Uterus (tissue), 4 donors: ENCODE measurements around the gene PAK1. TPM values are rescaled to one million over a fixed set of nuclear protein-coding genes. Genes with fewer than 3 reads are reported as not detected.
A peak's percentile ranks its signal among the peaks of the same experiment; 100 is the strongest.

Source experiments
- DNase-seq, 2 donors: peaks; one replicate each; pipeline ENCODE4 v3.0.0-alpha.2; 2019 to 2020
- H3K27ac ChIP-seq, 2 donors: fragments of 200-600 bp; sonication (generic); 1 replicate in 1 of 2; 2 replicates in 1 of 2; pipeline ENCODE4 v1.5.1; 2016 to 2018
- H3K27me3 ChIP-seq, 2 donors: fragments of 200-600 bp; sonication (generic); one replicate each; pipeline ENCODE4 v1.5.1; 2018 to 2019; ENCODE audit warnings: control low read depth in 1 of 2
- H3K36me3 ChIP-seq, 2 donors: fragments of 200-600 bp; sonication (generic); one replicate each; pipeline ENCODE4 v1.5.1; 2019; ENCODE audit warnings: control low read depth in 1 of 2
- H3K4me1 ChIP-seq, 2 donors: fragments of 200-600 bp; sonication (generic); one replicate each; pipeline ENCODE4 v1.5.1; 2018 to 2019; ENCODE audit warnings: control low read depth in 1 of 2
- H3K4me3 ChIP-seq, 2 donors: fragments of 200-600 bp; sonication (generic); 1 replicate in 1 of 2; 2 replicates in 1 of 2; pipeline ENCODE4 v1.5.1; 2018 to 2019; ENCODE audit warnings: mild to moderate bottlenecking in 1 of 2
- H3K9me3 ChIP-seq, 2 donors: fragments of 200-600 bp; sonication (generic); one replicate each; pipeline ENCODE4 v1.5.1; 2019; ENCODE audit warnings: control low read depth in 1 of 2
- CTCF ChIP-seq, 4 experiments: fragments of 200-600 bp in 2 of 4; fragments of 450-650 bp in 2 of 4; sonication (generic) in 2 of 4; IDR thresholded peaks; one replicate each; pipeline ENCODE4 v1.5.1; 2016 to 2019; ENCODE audit warnings: antibody characterized with exemption in 4 of 4, mild to moderate bottlenecking in 2 of 4, moderate library complexity in 1 of 4
- POLR2A ChIP-seq, 2 donors: fragments of 450-650 bp; IDR thresholded peaks; one replicate each; pipeline ENCODE4 v1.6.1; 2016; ENCODE audit warnings: antibody characterized with exemption in 2 of 2, mild to moderate bottlenecking in 1 of 2, moderate library complexity in 1 of 2
- intact Hi-C: fragments of 100-400 bp; cut with DNase I; formaldehyde crosslinking; loops from one replicate; pipeline ENCODE4 v1.15.1; 2023; ENCODE audit warnings: low total_unique reads
- total RNA-seq, 4 donors: library from RNA; depleted of rRNA in 3 of 4; stranded (reverse); fragments of >200 nt in 3 of 4; gene quantifications; one replicate each; pipeline versions ENCODE4 v1.1.0 to v1.2.4, GENCODE V29; 2014 to 2023
- donor health status: DM: yes; HTN: yes; CAD: no.

The PAK1 gene
- total RNA-seq, 4 donors from 2014 or later: 17.4 to 55.2 (median 35.7) TPM

DNA sequence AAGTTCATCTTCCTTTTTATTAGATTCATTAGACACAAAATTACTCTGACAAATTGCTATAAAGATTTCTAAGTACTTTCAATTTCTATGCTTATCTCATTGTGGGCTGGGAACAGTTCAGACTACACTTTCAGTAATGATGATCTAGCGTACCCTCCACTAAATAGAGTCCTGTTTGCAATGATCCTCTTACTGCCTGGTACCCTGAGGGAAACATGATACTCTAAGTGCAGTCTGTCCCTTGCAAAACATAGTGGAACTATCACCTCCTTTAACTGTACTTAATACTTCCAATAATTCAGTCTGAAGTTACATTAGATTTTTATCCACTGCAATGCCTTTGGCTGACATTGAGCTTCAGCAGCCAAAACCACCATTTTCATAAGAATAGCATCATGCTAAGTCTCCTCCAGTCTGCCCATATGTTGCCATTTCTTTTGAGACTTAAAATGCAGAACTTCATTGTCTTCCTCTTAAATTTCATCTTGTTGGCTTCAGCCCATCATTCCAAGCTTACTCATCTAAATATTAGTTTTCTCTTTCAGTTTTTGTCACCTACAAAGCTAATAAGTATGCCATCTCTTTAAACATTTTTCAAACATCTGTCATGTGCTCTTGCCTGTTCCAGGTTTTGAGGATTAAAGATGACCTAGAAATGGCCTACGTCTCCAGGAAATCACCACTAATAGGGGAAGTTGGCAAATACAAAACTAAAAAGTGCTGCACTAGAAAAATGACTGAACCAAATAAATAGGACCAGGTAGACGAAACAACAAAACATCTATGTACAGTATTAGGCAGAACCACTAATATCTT, 55.5 kb downstream of the PAK1 start:
- TF ChIP-seq POLR2A (IDR thresholded peaks at IDR 0.05) (no peak), CTCF (IDR thresholded peaks at IDR 0.05) (no peak)
- no peak overlapping the region for H3K27ac ChIP-seq
- intact Hi-C loops: no loop called here

GRCh38 chr11:77416357-77416756, 57.5 kb downstream of the PAK1 start:
- Histone ChIP-seq H3K4me3 (no peak overlapping the region), H3K27ac (no peak overlapping the region), H3K27me3 (no peaks in the 10 kb centered on the region), H3K36me3 (no peaks in the 10 kb centered on the region), H3K4me1 (no peaks in the 10 kb centered on the region), H3K9me3 (no peaks in the 10 kb centered on the region)
- TF ChIP-seq POLR2A (IDR thresholded peaks at IDR 0.05) (no peak), CTCF (IDR thresholded peaks at IDR 0.05) (no peak)
- intact Hi-C loops: no loop called here
- DNase-seq: no peak

More for the DNA sequence above, 55.5 kb downstream of the PAK1 start:
- no peaks in the 10 kb centered on the region for H3K9me3 ChIP-seq
- no peak for DNase-seq
- no peaks in the 10 kb centered on the region for H3K36me3 ChIP-seq
- H3K4me3 ChIP-seq: no peak overlapping the region
- H3K27me3 ChIP-seq: no peaks in the 10 kb centered on the region
- no peaks in the 10 kb centered on the region for H3K4me1 ChIP-seq

- Histone ChIP-seq H3K27ac (no peak overlapping the region), H3K9me3 (no peaks in the 10 kb centered on the region), H3K36me3 (no peaks in the 10 kb centered on the region), H3K27me3 (no peaks in the 10 kb centered on the region), H3K4me3 (no peak overlapping the region), H3K4me1 (no peaks in the 10 kb centered on the region)
- TF ChIP-seq POLR2A (IDR thresholded peaks at IDR 0.05) (no peak), CTCF (IDR thresholded peaks at IDR 0.05) (no peak)
- DNase-seq: no peak
- intact Hi-C loops: no loop called here
These were observed 59.9 kb downstream of the PAK1 start for GRCh38 chr11:77413850-77414460.

DNA sequence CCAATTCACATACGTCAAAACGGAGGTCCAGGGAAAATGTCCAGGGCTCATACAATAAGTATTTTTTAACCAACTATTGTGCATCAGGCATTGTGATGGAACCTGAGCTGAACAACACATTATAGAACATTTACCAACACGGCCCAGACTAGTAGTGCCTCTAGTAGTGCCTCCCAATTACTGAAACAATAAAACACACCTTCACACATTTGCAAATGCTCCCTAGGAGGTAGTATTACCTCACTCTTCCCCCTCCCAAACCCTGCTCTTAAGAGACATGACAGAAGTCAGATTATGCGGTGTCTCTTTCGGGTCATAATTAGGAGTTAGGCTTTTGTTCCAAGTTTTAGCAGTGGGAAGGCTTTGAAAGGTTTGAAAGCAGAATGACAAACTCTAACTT, 61.1 kb downstream of the PAK1 start:
- no peak for TF ChIP-seq CTCF (IDR thresholded peaks at IDR 0.05)
- TF ChIP-seq POLR2A (IDR thresholded peaks at IDR 0.05): no peak
- Histone ChIP-seq H3K9me3 (no peaks in the 10 kb centered on the region), H3K4me3 (no peak overlapping the region), H3K4me1 (no peaks in the 10 kb centered on the region), H3K27me3 (no peaks in the 10 kb centered on the region), H3K36me3 (no peaks in the 10 kb centered on the region), H3K27ac (no peak overlapping the region)
- intact Hi-C loops: no loop called here
- no peak for DNase-seq

DNA sequence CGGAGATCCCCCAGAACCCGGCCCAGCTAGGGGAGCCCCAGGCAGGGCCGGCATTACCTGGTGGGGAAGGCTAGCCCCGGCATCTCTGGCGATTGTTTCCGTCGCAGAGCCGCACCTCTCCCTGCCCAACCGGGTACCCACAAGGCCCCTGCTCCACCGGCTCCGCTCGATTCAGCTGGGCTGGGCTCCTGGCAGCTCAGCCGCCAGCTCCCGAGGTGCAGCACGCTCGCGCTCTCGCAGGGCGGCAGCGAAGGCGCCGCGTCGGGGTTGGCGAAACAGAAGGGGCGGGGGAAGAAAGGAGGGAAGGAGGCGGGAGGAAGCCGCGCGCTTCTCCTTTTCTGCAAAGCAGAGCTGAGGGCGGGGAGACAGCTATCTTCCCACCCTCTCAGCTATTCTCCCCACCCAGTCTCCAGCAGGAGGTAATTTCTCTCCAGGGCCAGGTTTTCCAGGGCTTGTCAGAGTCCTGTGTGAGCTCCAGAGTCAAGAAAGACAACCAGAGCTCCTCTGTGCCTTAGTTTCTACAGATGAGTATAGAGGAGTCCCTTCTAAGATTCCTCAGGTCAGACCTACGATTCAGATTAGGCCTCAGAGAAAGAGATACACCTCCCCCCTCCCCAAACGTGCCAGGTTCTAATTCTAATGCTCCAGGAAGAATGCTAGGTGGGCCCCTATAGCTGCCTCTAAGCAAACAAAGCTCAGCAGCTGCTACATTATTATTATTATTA, 62.0 kb downstream of the PAK1 start:
- peak; percentile 78 to 87 for DNase-seq
- Histone ChIP-seq H3K4me3 (peak overlapping the region; percentile 42 to 50), H3K36me3 (no peaks in the 10 kb centered on the region), H3K27ac (peak overlapping the region; percentile 84 to 90), H3K9me3 (no peaks in the 10 kb centered on the region), H3K4me1 (peaks cover 3 to 5% of the 10 kb centered on the region in 2 donors), H3K27me3 (no peaks in the 10 kb centered on the region)
- TF ChIP-seq POLR2A (IDR thresholded peaks at IDR 0.05): peak in 1 of 2 donors; percentile 46
- peak in 2 of 4 experiments; percentile 19 to 25 for TF ChIP-seq CTCF (IDR thresholded peaks at IDR 0.05)
- intact Hi-C loops: no loop called here
